HEK293 (cell line): ENCODE results near the gene CHST8.

Source experiments
- CTCF ChIA-PET: fragments of 350-600 bp; formaldehyde crosslinking; extraction: SDS; loops from one replicate; lab custom pipeline; 2021; ENCODE audit warnings: antibody characterized with exemption; lab: Yijun Ruan, JAX
- POLR2A ChIA-PET: fragments of 300-600 bp; formaldehyde crosslinking; extraction: SDS; loops from one replicate; lab custom pipeline; 2020; ENCODE audit warnings: antibody characterized with exemption, inconsistent platforms; lab: Yijun Ruan, JAX
- H3K27ac ChIP-seq: fragments of 200-500 bp; sonication (Bioruptor generic); 2 replicates; pipeline ENCODE4 v1.5.1; 2014; ENCODE audit warnings: low read depth, low read length, control low read depth, inconsistent platforms; ENCODE audit errors: extremely low read depth
- H3K36me3 ChIP-seq, 2 experiments: fragments of 200-500 bp in 1 of 2; sonication (Bioruptor generic) in 1 of 2; 1 replicate in 1 of 2; 2 replicates in 1 of 2; pipeline ENCODE4 v1.5.1; 2014 to 2017; ENCODE audit warnings: inconsistent platforms in 2 of 2, low read length in 2 of 2; ENCODE audit not compliant: control insufficient read depth in 2 of 2, insufficient read depth in 1 of 2
- H3K4me1 ChIP-seq: fragments of 200-500 bp; sonication (Bioruptor generic); 2 replicates; pipeline ENCODE4 v1.5.1; 2014; ENCODE audit warnings: mild to moderate bottlenecking, low read length, inconsistent platforms; ENCODE audit not compliant: control insufficient read depth, insufficient read depth
- H3K4me3 ChIP-seq: 2 replicates; pipeline ENCODE4 v1.5.1; 2011; ENCODE audit warnings: low read depth, mild to moderate bottlenecking, control low read depth, low read length, moderate library complexity
- H3K9me3 ChIP-seq: fragments of 200-500 bp; sonication (Bioruptor generic); 2 replicates; pipeline ENCODE4 v1.5.1; 2014; ENCODE audit warnings: low read depth, low read length, inconsistent platforms; ENCODE audit not compliant: control insufficient read depth, insufficient read depth
- BCL6B ChIP-seq: fragments of 450-650 bp; formaldehyde crosslinking; IDR thresholded peaks from 2 replicates; pipeline ENCODE4 v1.5.1; 2017; ENCODE audit warnings: missing biosample characterization, missing genetic modification characterization
- HOXA7 ChIP-seq: sonication (generic); formaldehyde crosslinking; IDR thresholded peaks from 2 replicates; pipeline ENCODE4 v1.8.1; 2022; ENCODE audit warnings: missing genetic modification reagents, borderline replicate concordance
- KLF17 ChIP-seq: fragments of 450-650 bp; formaldehyde crosslinking; IDR thresholded peaks from 2 replicates; pipeline ENCODE4 v1.5.1; 2016; ENCODE audit warnings: missing biosample characterization, missing genetic modification characterization
- PRDM1 ChIP-seq: fragments of 450-650 bp; formaldehyde crosslinking; IDR thresholded peaks from 2 replicates; pipeline ENCODE4; 2016; ENCODE audit warnings: missing biosample characterization, missing genetic modification characterization
- PRDM6 ChIP-seq: fragments of 450-650 bp; formaldehyde crosslinking; IDR thresholded peaks from 2 replicates; pipeline ENCODE4 v1.5.1; 2017; ENCODE audit warnings: missing biosample characterization, missing genetic modification characterization
- SETDB1 ChIP-seq: IDR thresholded peaks from one replicate; pipeline ENCODE4 v1.6.1; 2017; ENCODE audit warnings: mild to moderate bottlenecking, low read length, moderate library complexity, mixed read lengths; ENCODE audit not compliant: insufficient read length
- YY2 ChIP-seq: fragments of 450-650 bp; formaldehyde crosslinking; IDR thresholded peaks from 2 replicates; pipeline ENCODE4 v1.5.1; 2016; ENCODE audit warnings: missing biosample characterization, missing genetic modification characterization
- ZBTB49 ChIP-seq: fragments of 450-650 bp; formaldehyde crosslinking; IDR thresholded peaks from 2 replicates; pipeline ENCODE4 v1.5.1; 2016; ENCODE audit warnings: missing biosample characterization, missing genetic modification characterization, low read depth
- ZNF2 ChIP-seq: fragments of 450-650 bp; formaldehyde crosslinking; IDR thresholded peaks from 2 replicates; pipeline ENCODE4 v1.5.1; 2016; ENCODE audit warnings: missing biosample characterization, missing genetic modification characterization
- ZNF274 ChIP-seq, 2 experiments: fragments of 200-500 bp in 1 of 2; fragments of 450-650 bp in 1 of 2; sonication (Bioruptor generic) in 1 of 2; formaldehyde crosslinking in 1 of 2; IDR thresholded peaks; 2 replicates each; pipeline versions ENCODE4 v1.5.1 to v1.6.1; 2014 to 2016; ENCODE audit warnings: borderline replicate concordance in 1 of 2, inconsistent platforms in 1 of 2, low read length in 1 of 2, missing biosample characterization in 1 of 2, missing genetic modification characterization in 1 of 2
- ZNF354C ChIP-seq: fragments of 450-650 bp; formaldehyde crosslinking; IDR thresholded peaks from 2 replicates; pipeline ENCODE4 v1.5.1; 2016; ENCODE audit warnings: missing biosample characterization, missing genetic modification characterization, low read depth, borderline replicate concordance
- ZNF449 ChIP-seq: fragments of 450-650 bp; formaldehyde crosslinking; IDR thresholded peaks from 2 replicates; pipeline ENCODE4 v1.5.1; 2017; ENCODE audit warnings: missing biosample characterization, mild to moderate bottlenecking, missing genetic modification characterization, moderate library complexity
- ZNF48 ChIP-seq: fragments of 450-650 bp; formaldehyde crosslinking; IDR thresholded peaks from 2 replicates; pipeline ENCODE4 v1.5.1; 2016; ENCODE audit warnings: missing biosample characterization, missing genetic modification characterization
- ZNF501 ChIP-seq: fragments of 450-650 bp; formaldehyde crosslinking; IDR thresholded peaks from 2 replicates; pipeline ENCODE4 v1.5.1; 2016; ENCODE audit warnings: missing biosample characterization, missing genetic modification characterization
- ZNF514 ChIP-seq: fragments of 450-650 bp; formaldehyde crosslinking; IDR thresholded peaks from 2 replicates; pipeline ENCODE4 v1.5.1; 2016; ENCODE audit warnings: missing biosample characterization, missing genetic modification characterization
- ZNF623 ChIP-seq: fragments of 450-650 bp; formaldehyde crosslinking; IDR thresholded peaks from 2 replicates; pipeline ENCODE4 v1.5.1; 2016; ENCODE audit warnings: missing biosample characterization, missing genetic modification characterization
- ZNF701 ChIP-seq: fragments of 450-650 bp; formaldehyde crosslinking; IDR thresholded peaks from 2 replicates; pipeline ENCODE4 v1.5.1; 2016; ENCODE audit warnings: missing biosample characterization, missing genetic modification characterization
- ZNF843 ChIP-seq: fragments of 450-650 bp; formaldehyde crosslinking; IDR thresholded peaks from 2 replicates; pipeline ENCODE4 v1.5.1; 2016; ENCODE audit warnings: missing biosample characterization, missing genetic modification characterization

Gene CHST8

GRCh38 chr19:33670398-33670797 lies 48.6 kb downstream of the CHST8 start:
- Histone ChIP-seq H3K27ac (no peak overlapping the region), H3K4me3 (no peak overlapping the region), H3K4me1 (no peaks in the 10 kb centered on the region; the same call in 1 of the 2 replicates), H3K9me3 (no peaks in the 10 kb centered on the region), H3K36me3 (no peaks in the 10 kb centered on the region; a peak in 1 of 3 replicates)
- POLR2A ChIA-PET, result no interaction called here
- CTCF ChIA-PET, result interaction anchor here (0.6 to 1.1 kb wide), 2 partner anchors 486 to 1124 kb away, joined by 3 to 4 read pairs; no protein-coding TSS in a partner anchor
- no peak for TF ChIP-seq ZNF48 (tag by site-specific recombination)
- peak; percentile 62 for TF ChIP-seq ZNF449 (tag by site-specific recombination)
- TF ChIP-seq, all 188 proteins: peak for 1

- POLR2A ChIA-PET, result no interaction called here
- no peak overlapping the region for H3K4me3 ChIP-seq
- no peaks in the 10 kb centered on the region; a peak in 1 of 3 replicates for H3K36me3 ChIP-seq
- no peaks in the 10 kb centered on the region; the same call in 1 of the 2 replicates for H3K4me1 ChIP-seq
- TF ChIP-seq ZBTB49 (tag by site-specific recombination) (no peak), ZNF274 (IDR thresholded peaks at IDR 0.05; ENCODE audit: low read length) (no peak), ZNF274 (tag by site-specific recombination; IDR thresholded peaks at IDR 0.05; ENCODE audit: borderline replicate concordance) (no peak), ZNF623 (tag by site-specific recombination) (peak; percentile 81), YY2 (tag by site-specific recombination) (no peak)
- TF ChIP-seq, all 188 proteins: peak for 1
- no peaks in the 10 kb centered on the region for H3K9me3 ChIP-seq
- no peak overlapping the region for H3K27ac ChIP-seq
- CTCF ChIA-PET, result interaction anchor here (0.9 to 1.2 kb wide), 3 partner anchors 100 to 425 kb away, joined by 3 to 5 read pairs (median 3); no protein-coding TSS in a partner anchor
Observed at GRCh38 chr19:33671211-33671610, 49.5 kb downstream of the CHST8 start.

GRCh38 chr19:33673258-33673875 lies 51.6 kb downstream of the CHST8 start:
- Histone ChIP-seq H3K9me3 (no peaks in the 10 kb centered on the region), H3K27ac (no peak overlapping the region), H3K36me3 (no peaks in the 10 kb centered on the region; a peak in 1 of 3 replicates), H3K4me3 (no peak overlapping the region), H3K4me1 (no peaks in the 10 kb centered on the region; the same call in 1 of the 2 replicates)
- ChIA-PET CTCF (interaction anchor here (1.0 kb wide), 1 partner anchor 98 kb away, joined by 3 read pairs; no protein-coding TSS in a partner anchor), POLR2A (interaction anchor here (0.7 kb wide), 1 partner anchor 241 kb away, joined by 4 read pairs; no protein-coding TSS in a partner anchor)
- TF ChIP-seq ZNF514 (tag by site-specific recombination), result no peak
- no peak for TF ChIP-seq BCL6B (tag by site-specific recombination)
- no peak for TF ChIP-seq PRDM6 (tag by site-specific recombination)
- TF ChIP-seq ZNF701 (tag by site-specific recombination), result no peak
- no peak for TF ChIP-seq ZNF2 (tag by site-specific recombination)
- TF ChIP-seq HOXA7 (CRISPR knock-in tag), result no peak
- TF ChIP-seq KLF17 (tag by site-specific recombination), result no peak
- TF ChIP-seq ZNF843 (tag by site-specific recombination), result no peak
- no peak for TF ChIP-seq PRDM1
- TF ChIP-seq SETDB1, result no peak
- TF ChIP-seq ZNF501, result no peak
- TF ChIP-seq ZNF354C, result no peak
